H1 (cell line): ENCODE measurements around the gene SLC13A3. TPM values are rescaled to one million over a fixed set of nuclear protein-coding genes. Genes with fewer than 3 reads are reported as not detected.

Experiments
- CTCF ChIP-seq, 3 experiments: IDR thresholded peaks; 1 replicate in 2 of 3; 2 replicates in 1 of 3; pipeline versions ENCODE4 v1.5.1 to v1.6.1; 2011; ENCODE audit warnings: low read length in 3 of 3, mild to moderate bottlenecking in 3 of 3, inconsistent platforms in 2 of 3, low read depth in 1 of 3, moderate library complexity in 1 of 3; ENCODE audit not compliant: insufficient read depth in 1 of 3; ENCODE audit errors: control extremely low read depth in 1 of 3
- RXRA ChIP-seq: IDR thresholded peaks from 2 replicates; pipeline ENCODE4 v1.6.1; 2011; ENCODE audit warnings: low read depth, mild to moderate bottlenecking, low read length, moderate library complexity; ENCODE audit not compliant: insufficient read depth
- polyA plus RNA-seq, 7 experiments: library from polyadenylated mRNA; depleted of rRNA in 3 of 7; stranded (reverse) in 5 of 7; unstranded in 2 of 7; fragments of >200 nt in 5 of 7; fragments of 200-250 nt in 2 of 7; gene quantifications; 1 replicate in 5 of 7; 2 replicates in 1 of 7; 4 replicates in 1 of 7; pipeline versions ENCODE4 v1.2.1 to v1.2.3, GENCODE V29; 2011 to 2013; ENCODE audit warnings: missing spikeins in 2 of 7, mixed read lengths in 2 of 7
- total RNA-seq: library from RNA; stranded (reverse); fragmentation: NEBNext Ultra II Directional; extraction: Animal tissue kit (Norgen Biotek cat#: 25700); gene quantifications from 2 replicates; pipeline ENCODE4 v1.2.1, GENCODE V29; 2021

The SLC13A3 gene
- total and polyA plus RNA-seq, 2 of the 8 experiments (the other 6 are each of a cell fraction or from before 2014, with no cell fraction given): 9.4 to 12.6 TPM

DNA sequence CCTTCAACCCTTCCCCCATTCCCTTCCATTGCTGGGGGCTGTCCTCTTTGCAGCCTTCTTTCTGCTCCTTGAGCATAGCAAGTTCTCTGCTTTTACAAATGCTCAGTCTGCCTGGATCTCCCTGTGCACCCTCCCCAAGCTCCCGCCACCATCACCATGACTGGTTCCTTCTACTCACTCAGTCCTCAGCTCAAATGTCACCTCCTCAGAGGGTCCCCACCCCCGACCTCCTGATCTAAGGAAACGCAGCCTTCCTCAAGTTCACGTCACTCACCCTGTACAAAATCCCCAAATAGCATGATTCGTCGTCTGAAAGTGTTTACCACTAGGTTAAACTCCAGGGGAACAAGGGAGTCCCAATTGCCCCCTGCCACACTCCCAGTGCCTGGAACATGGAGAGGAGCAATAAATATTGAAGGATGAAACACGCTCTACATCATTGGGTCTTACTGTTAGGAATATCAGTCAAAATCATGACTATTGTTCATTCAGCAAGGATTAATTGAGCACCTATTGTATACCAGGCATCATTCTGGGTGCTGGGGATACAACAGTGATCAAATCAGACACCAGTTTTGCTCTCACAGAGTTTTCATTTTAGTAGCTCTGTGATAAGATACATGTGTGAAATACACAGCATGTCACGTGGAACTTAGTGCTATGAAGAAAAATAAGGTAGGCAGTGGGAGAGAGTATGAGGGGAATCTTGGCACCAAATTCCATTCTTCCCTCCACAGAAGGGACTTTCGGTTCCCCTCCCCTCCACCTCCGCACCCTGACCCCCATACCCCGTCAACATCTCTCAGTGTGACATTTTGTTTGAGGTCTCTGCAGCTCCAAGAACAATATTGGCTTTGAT is 22.4 kb upstream of the SLC13A3 start (continued):
- TF ChIP-seq CTCF (IDR thresholded peaks at IDR 0.05; ENCODE audit: control extremely low read depth in 1 of 3, insufficient read depth in 1 of 3, low read depth in 1 of 3, low read length in 3 of 3) (no peak), RXRA (no peak)
